HFFc6 (cell line): ENCODE data around the gene TULP4. TPM values are rescaled to one million over a fixed set of nuclear protein-coding genes. Genes with fewer than 3 reads are reported as not detected.
A peak's percentile ranks its signal among the peaks of the same experiment; 100 is the strongest.

Experiments used
- DNase-seq: peaks from one replicate; pipeline ENCODE4 v3.0.0-alpha.2; 2018
- H3K27ac Mint-ChIP-seq: 2 replicates; pipeline ENCODE4 v1.8.0; 2020; ENCODE audit warnings: mild to moderate bottlenecking, mixed read lengths
- H3K27me3 Mint-ChIP-seq: 2 replicates; pipeline ENCODE4 v1.8.0; 2021; ENCODE audit warnings: mild to moderate bottlenecking, moderate library complexity, mixed read lengths; ENCODE audit not compliant: insufficient read depth
- H3K36me3 Mint-ChIP-seq: 2 replicates; pipeline ENCODE4 v1.8.0; 2021; ENCODE audit warnings: low read depth, mixed read lengths
- H3K4me1 Mint-ChIP-seq: 2 replicates; pipeline ENCODE4 v1.8.0; 2020; ENCODE audit warnings: low read depth, mixed read lengths
- H3K4me3 Mint-ChIP-seq: 2 replicates; pipeline ENCODE4 v1.8.0; 2020; ENCODE audit warnings: mild to moderate bottlenecking, moderate library complexity, mixed read lengths
- H3K9me3 Mint-ChIP-seq: 2 replicates; pipeline ENCODE4 v1.8.0; 2020; ENCODE audit warnings: mild to moderate bottlenecking, mixed read lengths
- CTCF ChIP-seq: fragments of 200-600 bp; sonication (generic); IDR thresholded peaks from 2 replicates; pipeline ENCODE4 v1.5.0; 2021; ENCODE audit warnings: antibody characterized with exemption, mild to moderate bottlenecking
- total RNA-seq, 6 experiments: library from RNA; stranded (reverse); fragmentation: NEBNext Ultra II Directional; extraction: Animal tissue kit (Norgen Biotek cat#: 25700); gene quantifications; 2 replicates in 1 of 6; 3 replicates in 5 of 6; pipeline ENCODE4 v1.2.3, GENCODE V29; 2021

TULP4 gene
- total RNA-seq, 6 experiments from 2014 or later = 48.4 to 55.2 (median 51.8) TPM

GRCh38 chr6:158373214-158373613, 60.9 kb downstream of the TULP4 start:
- no peak for DNase-seq
- TF ChIP-seq CTCF = no peak
- no peaks in the 10 kb centered on the region for H3K27me3 Mint-ChIP-seq
- H3K4me3 Mint-ChIP-seq = no peak overlapping the region
- H3K9me3 Mint-ChIP-seq = no peaks in the 10 kb centered on the region
- peaks cover 22% of the 10 kb centered on the region for H3K4me1 Mint-ChIP-seq
- no peaks in the 10 kb centered on the region for H3K36me3 Mint-ChIP-seq
- H3K27ac Mint-ChIP-seq = no peak overlapping the region

GRCh38 chr6:158374020-158374419, 61.8 kb downstream of the TULP4 start:
- DNase-seq = no peak
- Mint-ChIP-seq H3K9me3 (no peaks in the 10 kb centered on the region), H3K4me1 (peaks cover 24% of the 10 kb centered on the region), H3K27me3 (no peaks in the 10 kb centered on the region), H3K36me3 (no peaks in the 10 kb centered on the region), H3K27ac (no peak overlapping the region), H3K4me3 (no peak overlapping the region)
- TF ChIP-seq CTCF = no peak

GRCh38 chr6:158376631-158377081, 64.4 kb downstream of the TULP4 start:
- Mint-ChIP-seq H3K4me3 (no peak overlapping the region), H3K36me3 (no peaks in the 10 kb centered on the region), H3K27ac (peak overlapping the region; percentile 7; the same call in 1 of the 2 replicates)

GRCh38 chr6:158377860-158378259, 65.6 kb downstream of the TULP4 start:
- no peak for TF ChIP-seq CTCF
- no peaks in the 10 kb centered on the region for H3K9me3 Mint-ChIP-seq
- H3K4me1 Mint-ChIP-seq = peaks cover 44% of the 10 kb centered on the region
- H3K27ac Mint-ChIP-seq = peak overlapping the region; percentile 74
- H3K36me3 Mint-ChIP-seq = no peaks in the 10 kb centered on the region
- peak; percentile 47 for DNase-seq
- H3K4me3 Mint-ChIP-seq = peak overlapping the region; percentile 49; the same call in 1 of the 2 replicates
- no peaks in the 10 kb centered on the region for H3K27me3 Mint-ChIP-seq

More at GRCh38 chr6:158376631-158377081, 64.4 kb downstream of the TULP4 start:
- no peaks in the 10 kb centered on the region for H3K9me3 Mint-ChIP-seq
- H3K27me3 Mint-ChIP-seq = no peaks in the 10 kb centered on the region
- TF ChIP-seq CTCF = no peak
- DNase-seq = peak; percentile 35
- peaks cover 34% of the 10 kb centered on the region for H3K4me1 Mint-ChIP-seq

DNA sequence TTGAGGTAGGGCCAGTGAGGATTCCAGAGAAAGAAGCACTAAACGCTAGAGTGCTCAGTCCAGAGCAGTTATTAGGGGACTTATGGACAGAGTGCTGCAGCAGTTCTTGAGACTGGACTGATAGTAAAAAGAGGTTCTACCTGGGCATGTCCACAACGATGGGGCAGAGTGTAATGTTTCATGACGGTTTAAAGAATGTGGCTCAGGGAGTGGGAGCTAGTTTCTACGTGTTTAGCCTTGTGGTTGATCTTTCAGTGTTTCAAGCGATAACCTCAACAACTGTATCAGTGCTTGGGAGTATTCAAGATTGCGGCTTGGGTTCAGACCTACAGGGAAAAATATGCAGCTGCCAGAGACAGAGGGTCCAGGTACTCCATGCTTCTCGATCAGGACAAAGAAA, 67.1 kb downstream of the TULP4 start:
- no peaks in the 10 kb centered on the region; the same call in 1 of the 2 replicates for H3K27me3 Mint-ChIP-seq
- no peak overlapping the region for H3K27ac Mint-ChIP-seq
- no peak for TF ChIP-seq CTCF
- DNase-seq = no peak
- no peaks in the 10 kb centered on the region for H3K36me3 Mint-ChIP-seq
- H3K4me1 Mint-ChIP-seq = peaks cover 44% of the 10 kb centered on the region
- no peaks in the 10 kb centered on the region for H3K9me3 Mint-ChIP-seq
- H3K4me3 Mint-ChIP-seq = no peak overlapping the region

DNA sequence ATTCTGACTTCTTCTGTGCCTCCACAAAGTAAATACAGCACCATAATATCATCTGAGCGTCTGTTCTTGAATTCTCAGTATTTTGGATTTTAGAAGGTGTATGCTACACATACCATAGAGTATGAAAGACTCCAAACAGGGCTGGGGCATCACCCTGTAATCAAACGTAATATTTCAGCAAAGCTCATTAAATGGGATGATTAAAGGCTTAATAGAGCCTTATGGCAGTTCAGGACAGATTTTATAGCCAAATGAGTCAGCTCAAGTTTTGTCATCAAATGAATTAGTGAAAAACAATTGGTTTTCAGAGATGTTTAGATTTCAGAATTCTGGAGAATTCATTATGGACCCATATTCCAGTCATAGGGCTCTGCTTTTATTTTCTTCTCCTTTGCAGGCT, 68.9 kb downstream of the TULP4 start:
- H3K9me3 Mint-ChIP-seq = no peaks in the 10 kb centered on the region
- H3K4me3 Mint-ChIP-seq = no peak overlapping the region
- no peaks in the 10 kb centered on the region; the same call in 1 of the 2 replicates for H3K27me3 Mint-ChIP-seq
- H3K4me1 Mint-ChIP-seq = peaks cover 41% of the 10 kb centered on the region
- H3K36me3 Mint-ChIP-seq = no peaks in the 10 kb centered on the region
- DNase-seq = peak; percentile 45
- TF ChIP-seq CTCF = no peak
- no peak overlapping the region for H3K27ac Mint-ChIP-seq
